ENCODE data around the gene SLC25A21. TPM values are rescaled to one million over a fixed set of nuclear protein-coding genes. Genes with fewer than 3 reads are reported as not detected.

SLC25A21 gene
- total RNA-seq, 1 donor from 2014 or later, result not detected

DNA sequence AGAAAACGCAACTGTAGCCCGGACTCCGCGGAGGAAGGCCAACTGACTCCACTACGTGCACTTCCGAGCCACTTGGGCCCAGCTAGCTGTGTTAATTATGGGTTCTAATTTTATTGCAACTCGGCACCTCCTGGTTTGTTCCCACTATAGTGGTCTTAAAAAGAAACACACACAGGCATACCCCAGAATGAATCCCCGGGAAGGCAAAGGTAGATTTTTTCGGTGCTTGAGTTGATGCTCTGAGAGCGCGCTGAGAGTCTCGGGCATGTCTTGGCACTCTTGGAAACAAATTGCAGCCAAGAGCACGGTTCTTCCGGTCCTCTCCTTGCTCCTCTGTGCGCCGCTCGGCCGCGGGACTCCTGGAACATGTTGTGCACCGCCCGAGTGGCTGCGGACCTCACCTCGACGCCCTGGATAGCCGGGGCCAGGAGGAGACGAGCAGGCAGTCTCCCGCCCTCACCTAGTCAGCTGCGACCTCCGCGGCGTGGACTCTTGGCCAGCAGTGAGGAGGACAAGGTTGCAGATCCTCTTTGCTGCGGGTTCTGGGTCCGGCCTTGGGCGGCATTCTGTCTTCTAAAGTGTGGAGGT lies 517.5 kb downstream of the SLC25A21 start:
- intact Hi-C loops (cut with micrococcal nuclease), result loop anchor here (2.0 to 5.0 kb wide), 2 partner anchors 72 to 937 kb away; partner anchors contain the start of gene NKX2-8

GRCh38 chr14:36653962-36654793 lies 518.2 kb downstream of the SLC25A21 start:
- intact Hi-C loops (cut with micrococcal nuclease), result loop anchor here (2.0 kb wide), 1 partner anchor 71 kb away; the partner anchor contains the start of gene NKX2-8

DNA sequence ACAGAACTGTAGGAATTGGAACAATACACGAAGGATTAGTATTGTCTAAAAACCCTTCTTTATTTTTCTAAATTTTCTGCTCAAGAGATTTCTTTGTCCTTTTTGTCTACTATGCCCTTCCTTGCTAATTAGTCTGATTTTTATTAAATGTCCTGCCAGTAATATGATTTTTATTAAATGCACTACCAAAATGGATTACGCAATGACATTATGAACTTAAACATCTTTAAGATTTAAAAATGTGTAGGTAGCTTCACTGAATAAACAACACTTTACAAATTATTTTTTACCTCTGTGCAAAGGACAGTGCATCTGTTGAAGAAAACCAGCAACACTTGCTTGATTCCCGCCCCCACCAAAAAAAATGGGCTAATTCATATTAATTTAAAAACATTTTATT lies 519.0 kb downstream of the SLC25A21 start:
- intact Hi-C loops (cut with micrococcal nuclease), result no loop called here

DNA sequence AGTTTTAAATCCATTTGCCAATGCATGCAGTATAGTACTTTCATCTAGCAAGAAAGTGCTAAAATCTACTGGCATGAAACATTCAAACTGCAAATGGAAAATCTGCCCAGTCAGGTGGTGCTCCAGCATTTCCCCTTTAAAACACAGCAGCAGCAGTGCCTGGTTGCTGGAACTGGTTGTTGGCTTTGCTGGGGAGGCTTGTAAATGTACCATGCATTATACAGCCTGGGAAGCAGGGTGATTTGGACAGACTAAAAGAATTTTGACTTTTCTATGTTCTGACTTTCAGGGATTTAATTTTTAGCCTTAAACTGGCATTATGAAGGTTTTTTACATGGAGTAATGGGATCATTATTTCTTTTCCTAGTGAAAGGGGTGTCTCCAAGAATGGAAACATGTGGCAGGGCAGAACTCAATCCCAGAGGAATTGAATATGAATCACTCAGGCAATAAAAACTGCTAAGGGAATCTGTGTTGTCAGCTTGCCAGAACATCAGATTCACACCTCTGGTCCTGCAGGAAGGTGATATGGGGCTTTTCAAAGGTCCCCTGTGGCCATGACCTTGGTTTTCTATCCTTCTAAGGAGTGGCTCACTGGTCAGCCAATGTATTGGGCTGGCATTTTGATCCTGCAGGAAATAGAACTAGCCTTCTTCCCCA lies 519.7 kb downstream of the SLC25A21 start:
- intact Hi-C loops (cut with micrococcal nuclease), result no loop called here

DNA sequence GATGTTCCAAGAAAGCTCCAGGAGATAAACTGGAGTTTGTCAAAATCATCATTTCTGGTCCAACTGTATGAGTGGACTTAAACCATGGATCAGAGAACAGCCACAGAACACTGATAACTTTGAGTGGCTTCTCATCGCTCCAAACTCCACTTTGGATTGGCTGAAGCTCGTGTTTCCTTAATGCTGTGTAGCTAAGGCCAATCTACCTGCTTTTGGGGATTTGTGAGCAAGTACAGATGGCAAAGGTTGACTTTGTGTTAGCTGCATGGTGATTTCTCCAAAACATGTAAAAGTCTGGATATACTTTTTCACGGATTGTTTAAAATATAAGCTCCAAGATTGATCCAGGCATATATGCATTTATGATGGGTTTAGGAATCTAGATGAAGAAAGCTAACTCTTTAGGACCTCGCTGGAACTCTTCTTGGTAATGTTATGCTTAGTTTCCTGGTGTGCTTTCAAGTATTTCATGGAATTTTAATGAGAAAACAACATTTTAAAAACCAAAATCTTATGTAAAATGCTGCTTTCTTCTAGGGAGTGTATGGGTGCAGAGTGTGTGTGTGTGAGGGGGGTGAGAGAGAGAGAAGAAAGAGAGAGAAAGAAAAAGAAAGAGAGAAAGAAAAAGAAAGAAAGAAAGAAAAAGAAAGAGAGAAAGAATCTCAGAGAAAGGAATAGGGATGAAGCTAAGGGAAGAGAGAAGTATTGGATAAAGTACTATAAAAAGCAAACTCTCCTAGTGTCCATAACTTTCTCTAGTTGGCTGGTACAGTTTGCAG lies 522.3 kb downstream of the SLC25A21 start:
- intact Hi-C loops (cut with micrococcal nuclease), result loop anchor here (5.0 kb wide), 1 partner anchor 947 kb away; the partner anchor contains the start of genes FOXA1 and TTC6

DNA sequence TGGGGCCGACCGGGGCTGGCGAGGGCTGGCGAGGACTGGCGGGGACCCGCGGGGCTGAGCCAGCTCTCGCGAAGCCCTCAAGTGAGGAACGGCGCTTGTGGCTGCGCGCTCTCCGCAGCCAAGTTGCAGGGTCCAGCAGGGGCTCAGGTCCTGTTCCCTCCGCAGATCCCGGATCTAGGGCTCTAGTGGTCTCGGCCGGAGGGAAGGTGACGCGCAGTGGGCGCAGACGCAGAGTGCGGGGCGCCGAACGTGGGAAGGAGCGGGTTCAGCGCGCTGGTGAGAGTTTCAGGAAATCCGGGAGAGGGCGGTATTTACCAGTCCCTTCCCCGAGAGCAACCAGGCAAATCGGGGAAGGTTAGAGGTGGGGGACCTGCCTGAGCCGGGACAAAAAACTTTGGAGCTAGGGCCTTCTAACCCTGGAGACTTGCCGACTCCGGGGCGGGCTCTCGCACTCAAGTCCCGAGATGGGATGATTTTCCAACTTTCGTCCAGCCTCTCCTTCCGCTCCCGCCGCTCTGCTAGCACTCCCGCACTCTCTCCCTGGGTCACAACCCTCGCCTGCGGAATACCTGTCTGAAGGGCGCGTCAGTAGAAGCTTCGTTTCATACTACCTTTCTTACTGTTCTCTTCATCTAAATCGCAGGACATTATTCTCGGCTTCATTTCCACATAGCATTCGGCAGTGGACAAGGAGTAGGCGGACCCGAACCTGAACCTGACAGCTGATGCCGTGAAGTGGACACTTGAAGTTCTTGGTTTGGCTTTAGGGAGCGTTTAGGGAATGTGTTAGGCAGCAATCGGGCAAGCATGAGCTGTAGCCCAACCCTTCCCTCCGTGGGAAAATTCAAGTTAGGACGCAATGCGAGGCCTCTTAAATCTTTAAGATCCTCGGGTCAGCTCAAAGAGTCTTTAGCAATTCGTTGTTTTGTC lies 524.3 kb downstream of the SLC25A21 start:
- intact Hi-C loops (cut with micrococcal nuclease), result loop anchor here (5.0 kb wide), 1 partner anchor 949 kb away; the partner anchor contains the start of genes FOXA1 and TTC6

DNA sequence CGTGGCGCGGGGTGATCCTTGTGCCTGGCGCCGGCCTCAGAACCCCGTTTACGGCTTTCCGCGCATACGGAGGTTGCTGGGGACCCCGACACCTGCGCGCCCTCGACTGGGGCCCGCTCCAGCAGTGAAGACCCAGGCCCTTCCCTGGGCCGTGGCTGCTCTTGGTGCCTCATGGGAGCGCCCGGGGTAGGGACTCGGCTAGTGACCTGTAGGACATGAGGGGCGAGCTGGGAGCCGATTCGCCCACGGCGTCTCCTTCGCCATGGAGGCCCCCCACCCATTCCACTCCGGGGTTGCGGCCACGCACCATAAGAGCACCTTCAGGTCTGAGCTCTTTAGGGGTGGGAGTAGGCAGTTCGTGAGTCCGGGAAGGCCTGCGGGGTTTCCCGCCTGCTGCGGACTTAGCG lies 525.0 kb downstream of the SLC25A21 start:
- intact Hi-C loops (cut with micrococcal nuclease), result loop anchor here (5.0 kb wide), 1 partner anchor 950 kb away; the partner anchor contains the start of genes FOXA1 and TTC6

DNA sequence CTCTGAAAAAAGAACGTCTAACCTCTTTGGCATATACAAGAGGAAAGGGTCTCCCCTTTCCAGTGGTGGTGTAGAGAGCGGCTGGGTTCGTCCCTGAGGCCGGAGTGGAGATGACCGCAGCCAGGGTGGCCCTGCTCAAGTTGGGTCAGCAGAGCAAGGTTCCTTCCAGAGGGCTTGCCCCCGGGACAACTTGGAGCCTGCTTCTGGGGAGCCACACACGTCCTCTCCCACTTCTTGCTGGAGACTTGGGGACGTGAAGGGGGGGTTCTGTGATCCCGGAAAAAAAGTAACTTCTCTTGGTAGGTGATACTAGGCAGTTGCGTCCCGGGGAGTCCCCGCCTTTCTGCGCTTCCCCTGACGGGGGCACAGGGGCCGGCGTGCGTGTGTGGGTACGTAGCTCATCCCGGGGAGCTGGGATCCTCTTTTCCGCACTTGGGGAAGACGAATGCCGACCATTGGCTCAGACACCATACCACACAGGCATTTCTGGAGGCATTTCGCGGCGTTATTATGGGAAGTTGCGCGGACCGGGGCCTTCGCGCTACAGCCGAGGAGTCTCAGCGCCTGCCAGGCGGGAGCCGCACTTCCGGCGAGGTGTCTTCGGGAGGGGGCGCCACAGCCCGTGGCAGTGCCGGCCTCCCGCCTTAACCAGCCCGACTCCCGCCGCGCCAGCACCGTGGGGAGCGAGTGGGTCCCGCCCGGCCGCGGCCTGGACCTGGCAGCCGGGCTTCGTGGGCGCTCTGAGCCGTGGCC lies 525.6 kb downstream of the SLC25A21 start:
- intact Hi-C loops (cut with micrococcal nuclease), result loop anchor here (5.0 kb wide), 1 partner anchor 950 kb away; the partner anchor contains the start of genes FOXA1 and TTC6

DNA sequence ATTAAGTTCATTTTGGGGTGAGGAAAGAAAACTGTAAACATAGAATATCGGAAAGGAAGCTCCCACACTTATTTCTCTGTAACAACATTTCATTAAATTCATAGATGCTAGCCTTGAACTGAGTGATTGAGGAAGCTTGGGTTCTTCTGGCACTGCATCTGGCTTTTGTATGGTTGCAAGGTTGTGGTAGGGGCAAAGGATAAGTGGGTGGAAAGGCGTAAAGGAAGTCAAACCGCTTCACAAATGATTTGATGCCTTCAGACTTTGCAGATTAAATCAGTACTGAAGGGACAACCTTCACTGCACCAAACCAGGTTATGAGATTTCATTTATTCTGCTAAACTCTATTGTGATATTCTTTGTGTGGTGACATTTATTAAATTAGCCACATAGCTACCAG lies 538.8 kb downstream of the SLC25A21 start:
- intact Hi-C loops (cut with micrococcal nuclease), result no loop called here

Other genes with a start within 250 kb of the SLC25A21 start
- not detected in 2 replicates for gene MIPOL1, start 25.3 kb upstream of the SLC25A21 start, total RNA-seq